ENCODE data around the gene RREB1.

- TF ChIP-seq, protein P1, sequence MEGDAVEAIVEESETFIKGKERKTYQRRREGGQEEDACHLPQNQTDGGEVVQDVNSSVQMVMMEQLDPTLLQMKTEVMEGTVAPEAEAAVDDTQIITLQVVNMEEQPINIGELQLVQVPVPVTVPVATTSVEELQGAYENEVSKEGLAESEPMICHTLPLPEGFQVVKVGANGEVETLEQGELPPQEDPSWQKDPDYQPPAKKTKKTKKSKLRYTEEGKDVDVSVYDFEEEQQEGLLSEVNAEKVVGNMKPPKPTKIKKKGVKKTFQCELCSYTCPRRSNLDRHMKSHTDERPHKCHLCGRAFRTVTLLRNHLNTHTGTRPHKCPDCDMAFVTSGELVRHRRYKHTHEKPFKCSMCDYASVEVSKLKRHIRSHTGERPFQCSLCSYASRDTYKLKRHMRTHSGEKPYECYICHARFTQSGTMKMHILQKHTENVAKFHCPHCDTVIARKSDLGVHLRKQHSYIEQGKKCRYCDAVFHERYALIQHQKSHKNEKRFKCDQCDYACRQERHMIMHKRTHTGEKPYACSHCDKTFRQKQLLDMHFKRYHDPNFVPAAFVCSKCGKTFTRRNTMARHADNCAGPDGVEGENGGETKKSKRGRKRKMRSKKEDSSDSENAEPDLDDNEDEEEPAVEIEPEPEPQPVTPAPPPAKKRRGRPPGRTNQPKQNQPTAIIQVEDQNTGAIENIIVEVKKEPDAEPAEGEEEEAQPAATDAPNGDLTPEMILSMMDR (IDR thresholded peaks at IDR 0.05; ENCODE audit: extremely low read depth in 1 of 2, insufficient read depth in 1 of 2, low read depth in 1 of 2, low read length in 2 of 2), result no peak
- TF ChIP-seq POLR2A (IDR thresholded peaks at IDR 0.05; ENCODE audit: low read depth, low read length) (no peak), POLR2AphosphoS5 (IDR thresholded peaks at IDR 0.05; ENCODE audit: insufficient read depth, low read depth, low read length) (no peak), FOS (IDR thresholded peaks at IDR 0.05; ENCODE audit: borderline replicate concordance, insufficient read depth, low read length) (no peak), MYC (IDR thresholded peaks at IDR 0.05; ENCODE audit: low read depth, low read length) (no peak), EZH2 (IDR thresholded peaks at IDR 0.05; ENCODE audit: borderline replicate concordance, low read depth, low read length, severe bottlenecking) (no peak)
- TF ChIP-seq, protein P2, sequence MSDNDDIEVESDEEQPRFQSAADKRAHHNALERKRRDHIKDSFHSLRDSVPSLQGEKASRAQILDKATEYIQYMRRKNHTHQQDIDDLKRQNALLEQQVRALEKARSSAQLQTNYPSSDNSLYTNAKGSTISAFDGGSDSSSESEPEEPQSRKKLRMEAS (IDR thresholded peaks at IDR 0.05; ENCODE audit: insufficient read depth, insufficient read length), result no peak
Observed at GRCh38 chr6:7145885-7146828, 38.4 kb downstream of the RREB1 start.

Data from endothelial cell of umbilical vein (primary cell).